HG03565 (cell line): Measurements from ENCODE around the gene PEPD.

Source experiments
- ATAC-seq: cut with Tn5 transposase; IDR thresholded peaks from one replicate; pipeline ENCODE4 v1.9.1; 2021; ENCODE audit warnings: mild to moderate bottlenecking, moderate library complexity; ENCODE audit not compliant: unreplicated experiment

The PEPD gene

GRCh38 chr19:33476151-33476707 is 45.4 kb downstream of the PEPD start:
- no peak for ATAC-seq

DNA sequence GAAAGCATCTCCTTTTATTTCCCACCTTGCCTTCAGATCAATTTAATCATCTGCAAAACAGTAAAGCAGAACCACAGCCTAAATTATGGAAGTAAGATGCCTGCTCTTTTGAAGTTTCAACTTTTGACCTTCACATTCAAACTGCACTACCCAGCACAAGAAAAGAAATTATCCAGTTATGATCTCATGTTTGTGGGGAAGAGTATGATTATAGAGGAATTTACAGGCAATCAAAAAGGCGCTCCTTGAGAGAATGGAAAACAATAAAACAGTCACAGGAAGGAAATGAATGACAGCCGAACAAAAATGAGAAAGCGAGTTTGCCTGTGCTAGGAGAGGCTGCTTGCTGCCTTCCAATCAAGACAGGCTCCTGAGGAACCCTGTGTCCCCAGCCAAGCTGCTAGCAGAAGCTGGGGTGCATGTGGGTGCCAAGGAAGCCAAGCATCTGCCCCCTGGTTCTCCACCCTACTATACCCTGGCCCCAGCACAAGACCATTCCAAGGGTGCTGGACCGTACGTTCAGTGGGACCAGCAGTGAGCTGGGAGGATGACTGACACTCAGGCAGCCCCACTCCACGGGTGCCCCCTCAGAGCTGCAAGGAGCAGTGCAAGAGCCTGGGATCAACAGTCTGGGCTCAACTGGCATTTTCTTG is 47.8 kb downstream of the PEPD start:
- ATAC-seq = no peak

- no peak for ATAC-seq
These were observed 48.6 kb downstream of the PEPD start for GRCh38 chr19:33472691-33473652.

GRCh38 chr19:33472226-33472625 is 49.4 kb downstream of the PEPD start:
- no peak for ATAC-seq

- ATAC-seq = no peak
These were observed 50.2 kb downstream of the PEPD start for GRCh38 chr19:33471111-33471996.

DNA sequence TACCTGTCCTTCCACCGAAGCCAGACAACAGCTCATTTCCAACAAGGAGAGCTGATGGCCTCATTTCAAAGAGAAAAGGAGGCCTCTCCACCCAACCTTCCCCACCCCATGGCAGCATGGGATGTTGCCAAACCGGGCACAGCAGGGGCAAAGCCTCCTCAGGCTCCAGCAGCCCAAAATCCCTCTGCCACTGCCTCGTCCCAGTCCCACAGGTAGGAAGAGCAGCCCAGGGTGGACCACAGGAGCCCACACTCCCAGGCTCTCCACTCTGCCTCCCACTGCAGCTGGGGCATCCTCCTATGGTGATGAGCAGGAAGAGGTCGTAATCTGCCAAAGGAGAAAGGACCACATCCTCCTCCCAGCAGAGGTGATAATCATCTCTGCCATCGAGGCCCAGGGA is 50.9 kb downstream of the PEPD start:
- no peak for ATAC-seq

GRCh38 chr19:33470040-33470330 is 51.6 kb downstream of the PEPD start:
- no peak for ATAC-seq

DNA sequence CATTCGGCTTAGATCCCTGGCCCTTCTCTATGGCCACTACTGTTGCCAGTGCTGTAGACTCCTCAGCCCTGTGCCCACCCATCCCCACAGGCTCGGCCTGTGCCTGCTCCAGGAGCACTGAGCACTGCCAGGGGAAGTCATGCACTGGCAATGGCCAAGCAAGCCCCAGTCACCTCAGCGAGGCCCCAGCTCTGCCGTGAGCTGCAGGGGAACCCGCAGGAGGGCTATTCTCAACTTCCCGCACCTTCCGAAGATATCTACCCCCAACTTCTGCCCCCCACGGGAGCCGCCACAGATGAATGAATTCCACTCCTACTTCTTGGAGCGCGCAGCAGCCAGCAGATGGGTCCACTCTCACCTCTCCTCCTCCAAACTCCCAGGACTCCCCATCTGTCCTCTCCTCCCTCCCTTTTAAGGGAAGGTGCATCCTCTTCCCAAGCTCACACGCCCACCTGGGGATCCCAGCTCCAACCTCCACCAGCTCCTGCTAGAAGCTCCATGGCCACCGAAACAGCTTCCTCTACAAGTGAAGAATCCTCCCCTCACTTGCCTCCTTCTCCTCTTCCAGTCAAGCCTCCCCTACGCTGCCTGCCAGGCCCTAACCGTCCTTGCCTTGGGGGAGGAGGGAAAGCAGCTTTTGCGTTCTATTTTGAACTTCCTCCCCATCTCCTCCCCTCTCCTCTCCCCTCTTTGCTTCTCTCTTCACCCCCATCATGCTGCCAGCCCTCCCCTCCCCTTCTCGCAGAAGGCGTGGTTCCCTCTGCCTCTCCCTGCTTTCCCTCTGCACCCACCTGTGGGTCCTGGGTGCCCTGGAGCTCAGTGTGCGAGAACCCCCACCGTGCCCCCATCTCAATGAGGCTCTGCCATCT is 52.2 kb downstream of the PEPD start:
- no peak for ATAC-seq

- ATAC-seq = no peak
These were observed 53.0 kb downstream of the PEPD start for GRCh38 chr19:33468361-33469170.

- no peak for ATAC-seq
These were observed 53.7 kb downstream of the PEPD start for GRCh38 chr19:33467851-33468250.

GRCh38 chr19:33465834-33466233 is 55.8 kb downstream of the PEPD start:
- ATAC-seq = no peak

DNA sequence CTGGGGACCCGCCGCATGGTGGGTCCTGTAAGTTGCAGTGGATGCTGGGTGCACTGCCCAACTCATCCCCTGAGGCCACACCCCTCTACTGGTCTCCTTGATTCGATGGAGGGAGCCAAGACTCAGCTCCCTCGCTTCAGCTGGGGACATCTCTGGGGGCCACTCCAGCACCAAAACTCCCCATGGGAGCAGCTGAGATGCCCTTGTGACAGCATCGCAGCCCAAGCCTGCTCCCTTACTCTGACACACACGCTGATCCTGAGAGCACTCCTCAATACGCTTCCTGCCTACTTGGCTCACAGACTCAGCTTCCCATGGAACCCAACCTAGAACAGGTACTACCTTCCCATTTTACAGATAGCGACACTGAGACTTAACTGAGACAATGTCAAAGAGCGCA is 56.2 kb downstream of the PEPD start:
- no peak for ATAC-seq

DNA sequence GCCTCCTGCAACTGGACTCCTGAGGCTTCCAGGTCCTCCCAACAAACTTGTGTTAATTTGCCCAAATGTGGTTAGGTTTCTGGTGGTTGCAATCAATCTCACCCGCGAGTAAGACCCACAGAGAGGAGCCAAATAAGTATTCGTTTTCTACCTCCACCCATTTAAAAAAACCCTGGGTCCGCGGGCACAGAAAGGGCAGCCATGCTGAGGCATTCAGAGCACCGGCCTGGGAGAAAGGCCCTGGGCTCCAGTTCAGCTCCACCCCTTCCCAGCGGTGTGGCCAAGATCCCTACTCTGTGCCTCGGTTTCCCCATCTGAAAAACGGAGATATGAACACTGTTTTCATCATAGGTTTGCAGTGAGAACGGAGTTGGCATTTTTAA is 56.9 kb downstream of the PEPD start:
- ATAC-seq = no peak

- no peak for ATAC-seq
These were observed 57.4 kb downstream of the PEPD start for GRCh38 chr19:33464010-33464732.

- no peak for ATAC-seq
These were observed 58.4 kb downstream of the PEPD start for GRCh38 chr19:33463199-33463598.

GRCh38 chr19:33462112-33462791 is 59.3 kb downstream of the PEPD start:
- ATAC-seq = no peak

DNA sequence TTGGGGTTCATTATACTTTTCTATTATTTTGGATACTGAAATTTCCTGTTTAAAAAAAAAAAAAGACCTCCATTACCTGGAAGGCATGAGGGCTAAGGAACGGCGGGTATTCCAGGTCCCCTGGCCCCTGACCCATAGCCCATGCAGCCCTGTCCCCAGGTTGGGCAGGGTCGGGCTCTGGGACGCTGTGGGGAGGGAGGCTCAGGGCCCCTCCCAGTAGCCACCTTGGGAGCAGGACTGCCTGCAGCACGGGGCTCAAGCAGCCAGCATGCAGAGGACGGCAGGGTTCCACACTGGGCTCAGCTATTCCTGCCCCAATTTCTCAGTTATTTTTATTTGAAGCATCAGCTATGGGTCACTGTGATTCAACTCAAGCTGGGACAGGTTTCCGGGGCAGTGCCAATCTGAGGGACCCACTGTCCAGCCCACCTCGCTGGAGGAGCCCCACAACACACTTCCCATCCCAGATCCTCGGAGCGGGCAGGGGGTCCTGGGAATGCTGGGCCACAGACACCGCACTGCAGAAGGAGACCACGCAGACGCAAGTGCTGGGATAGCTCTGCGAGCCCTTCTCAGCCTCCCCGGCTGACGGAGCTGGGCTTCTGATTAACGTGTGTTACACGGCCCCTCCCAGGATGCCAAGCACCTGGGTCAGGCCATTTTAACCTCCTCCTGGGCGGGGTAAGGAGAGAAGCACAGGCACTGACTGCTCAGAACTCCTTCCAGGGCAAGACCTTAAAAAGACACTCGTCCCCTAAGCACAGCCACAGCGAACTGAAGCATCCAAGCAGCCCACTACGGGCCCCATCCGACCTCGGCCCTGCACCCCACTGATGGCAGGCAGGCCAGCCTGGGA is 60.1 kb downstream of the PEPD start:
- ATAC-seq = no peak
